ENCODE data around the gene TARS3. TPM values are rescaled to one million over a fixed set of nuclear protein-coding genes. Genes with fewer than 3 reads are reported as not detected.

TARS3 gene
- total RNA-seq, 2 experiments from 2014 or later: 6.7 to 7.1 TPM

- DNase-seq: no peak
- Mint-ChIP-seq H3K36me3 (peaks cover 4% of the 10 kb centered on the region), H3K4me1 (peaks cover 6% of the 10 kb centered on the region), H3K9me3 (no peaks in the 10 kb centered on the region), H3K27ac (no peak overlapping the region), H3K4me3 (no peak overlapping the region), H3K27me3 (no peaks in the 10 kb centered on the region)
Observed at GRCh38 chr15:101615414-101615985, 108.8 kb downstream of the TARS3 start.

GRCh38 chr15:101614761-101615160 lies 109.5 kb downstream of the TARS3 start:
- Mint-ChIP-seq H3K27ac (no peak overlapping the region), H3K36me3 (peaks cover 2% of the 10 kb centered on the region), H3K4me3 (no peak overlapping the region), H3K27me3 (no peaks in the 10 kb centered on the region), H3K9me3 (no peaks in the 10 kb centered on the region), H3K4me1 (peaks cover 2% of the 10 kb centered on the region)
- no peak for DNase-seq

GRCh38 chr15:101614001-101614585 lies 110.2 kb downstream of the TARS3 start:
- no peaks in the 10 kb centered on the region for H3K9me3 Mint-ChIP-seq
- no peak overlapping the region for H3K4me3 Mint-ChIP-seq
- H3K36me3 Mint-ChIP-seq: peaks cover 2% of the 10 kb centered on the region
- no peak overlapping the region for H3K27ac Mint-ChIP-seq
- DNase-seq: no peak
- H3K27me3 Mint-ChIP-seq: no peaks in the 10 kb centered on the region
- H3K4me1 Mint-ChIP-seq: peaks cover 2% of the 10 kb centered on the region

GRCh38 chr15:101613130-101614000 lies 110.9 kb downstream of the TARS3 start:
- no peak for DNase-seq
- peaks cover 2% of the 10 kb centered on the region for H3K4me1 Mint-ChIP-seq
- no peaks in the 10 kb centered on the region for H3K27me3 Mint-ChIP-seq
- H3K36me3 Mint-ChIP-seq: peaks cover 2% of the 10 kb centered on the region
- H3K9me3 Mint-ChIP-seq: no peaks in the 10 kb centered on the region
- H3K4me3 Mint-ChIP-seq: no peak overlapping the region
- H3K27ac Mint-ChIP-seq: no peak overlapping the region

DNA sequence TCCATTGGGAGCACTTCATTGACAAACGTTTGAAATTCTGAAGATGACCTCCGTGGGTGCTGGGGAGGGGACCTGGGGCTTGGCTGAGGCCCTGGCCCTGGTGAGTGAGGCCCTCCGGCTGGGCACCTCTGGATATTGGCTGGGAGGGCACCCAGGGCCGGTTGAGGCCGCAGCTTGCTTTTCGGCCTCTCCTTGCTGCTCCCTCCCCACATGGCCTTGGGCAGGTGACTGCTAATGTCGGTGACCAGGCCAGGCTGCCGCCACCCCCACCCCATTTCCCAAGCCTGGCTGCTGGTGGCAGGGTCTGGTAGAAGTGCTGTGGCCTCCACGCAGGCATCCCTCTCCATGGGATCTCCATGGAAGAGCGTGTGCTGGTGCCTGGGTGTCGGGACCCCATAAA lies 111.6 kb downstream of the TARS3 start:
- no peak overlapping the region for H3K4me3 Mint-ChIP-seq
- peaks cover 2% of the 10 kb centered on the region for H3K4me1 Mint-ChIP-seq
- H3K27ac Mint-ChIP-seq: no peak overlapping the region
- no peak for DNase-seq
- H3K27me3 Mint-ChIP-seq: no peaks in the 10 kb centered on the region
- peaks cover 2% of the 10 kb centered on the region for H3K36me3 Mint-ChIP-seq
- no peaks in the 10 kb centered on the region for H3K9me3 Mint-ChIP-seq

GRCh38 chr15:101611580-101612299 lies 112.5 kb downstream of the TARS3 start:
- no peak overlapping the region for H3K4me3 Mint-ChIP-seq
- no peaks in the 10 kb centered on the region for H3K9me3 Mint-ChIP-seq
- no peaks in the 10 kb centered on the region for H3K36me3 Mint-ChIP-seq
- no peaks in the 10 kb centered on the region for H3K27me3 Mint-ChIP-seq
- DNase-seq: no peak
- peaks cover 2% of the 10 kb centered on the region for H3K4me1 Mint-ChIP-seq
- no peak overlapping the region for H3K27ac Mint-ChIP-seq

DNA sequence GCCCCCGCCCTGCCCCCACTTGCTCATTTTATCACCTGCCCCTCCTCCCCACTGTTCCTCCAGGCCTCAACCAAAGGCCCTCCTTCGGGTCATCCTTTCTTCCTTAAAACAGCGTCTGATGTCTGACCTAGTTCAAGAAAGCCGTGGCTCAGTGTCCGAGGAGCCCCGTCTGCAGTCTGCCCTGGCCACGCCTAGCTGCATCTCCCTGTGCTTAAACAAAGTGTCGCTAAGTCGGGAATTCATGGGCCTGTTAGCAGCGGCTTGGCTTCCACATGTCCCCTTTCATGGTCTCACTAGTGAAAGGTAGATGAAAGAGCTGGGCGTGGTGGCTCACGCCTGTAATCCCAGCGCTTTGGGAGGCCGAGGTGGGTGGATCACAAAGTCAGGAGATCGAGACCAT lies 113.3 kb downstream of the TARS3 start:
- H3K9me3 Mint-ChIP-seq: no peaks in the 10 kb centered on the region
- H3K27me3 Mint-ChIP-seq: no peaks in the 10 kb centered on the region
- no peak for DNase-seq

DNA sequence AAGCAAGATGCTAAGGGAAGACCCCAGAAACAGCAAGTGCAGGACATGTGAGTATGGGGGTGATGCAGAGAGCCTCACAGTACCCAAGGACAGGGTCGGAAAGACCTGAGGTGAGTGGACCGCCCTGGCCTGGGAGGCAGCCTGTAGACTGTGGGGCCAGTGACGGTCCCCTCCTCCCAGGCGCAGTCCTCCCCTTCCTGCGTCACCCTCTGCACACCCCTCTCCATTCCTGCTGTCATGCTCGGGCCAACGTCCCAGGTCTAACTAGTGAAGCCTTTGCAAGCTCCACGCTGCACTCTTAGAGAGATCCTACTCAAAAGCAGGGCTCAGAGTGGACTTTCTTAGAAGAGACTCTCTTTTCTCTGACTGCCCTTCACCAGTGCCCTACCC lies 113.7 kb downstream of the TARS3 start:
- no peak overlapping the region for H3K4me3 Mint-ChIP-seq
- H3K9me3 Mint-ChIP-seq: no peaks in the 10 kb centered on the region
- H3K36me3 Mint-ChIP-seq: no peaks in the 10 kb centered on the region
- H3K4me1 Mint-ChIP-seq: no peaks in the 10 kb centered on the region
- DNase-seq: no peak
- H3K27ac Mint-ChIP-seq: no peak overlapping the region
- H3K27me3 Mint-ChIP-seq: no peaks in the 10 kb centered on the region

More for the DNA sequence above, 113.3 kb downstream of the TARS3 start:
- Mint-ChIP-seq H3K36me3 (no peaks in the 10 kb centered on the region), H3K27ac (no peak overlapping the region), H3K4me3 (no peak overlapping the region), H3K4me1 (no peaks in the 10 kb centered on the region)

GRCh38 chr15:101609742-101610610 lies 114.3 kb downstream of the TARS3 start:
- H3K4me3 Mint-ChIP-seq: no peak overlapping the region
- no peak overlapping the region for H3K27ac Mint-ChIP-seq
- H3K36me3 Mint-ChIP-seq: no peaks in the 10 kb centered on the region
- H3K9me3 Mint-ChIP-seq: no peaks in the 10 kb centered on the region
- peaks cover 2% of the 10 kb centered on the region for H3K27me3 Mint-ChIP-seq
- no peak for DNase-seq
- no peaks in the 10 kb centered on the region for H3K4me1 Mint-ChIP-seq

- Mint-ChIP-seq H3K9me3 (peaks cover 3% of the 10 kb centered on the region), H3K27me3 (peaks cover 9% of the 10 kb centered on the region), H3K4me3 (no peak overlapping the region), H3K27ac (no peak overlapping the region), H3K36me3 (no peaks in the 10 kb centered on the region), H3K4me1 (no peaks in the 10 kb centered on the region)
- DNase-seq: no peak
Observed at GRCh38 chr15:101608201-101608600, 116.1 kb downstream of the TARS3 start.

DNA sequence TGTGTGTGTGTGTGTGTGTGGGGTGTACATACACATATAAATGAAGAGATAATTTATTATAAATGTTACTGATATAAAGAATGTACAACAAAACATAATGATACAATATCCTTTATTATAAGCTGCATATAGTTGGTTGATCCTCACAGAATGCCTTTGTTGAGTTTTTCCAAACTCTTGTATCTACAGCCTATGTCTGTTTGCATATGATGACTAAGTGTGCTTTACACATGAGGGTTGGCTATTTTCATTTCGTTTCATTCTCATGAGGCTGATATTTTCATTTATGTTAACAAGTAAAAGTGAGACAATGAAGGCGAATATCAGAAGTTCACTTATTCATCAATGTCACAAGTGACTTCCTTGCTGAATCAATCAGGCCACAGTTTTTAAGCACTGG lies 117.2 kb downstream of the TARS3 start:
- Mint-ChIP-seq H3K36me3 (no peaks in the 10 kb centered on the region), H3K4me1 (no peaks in the 10 kb centered on the region), H3K27me3 (peaks cover 9% of the 10 kb centered on the region), H3K4me3 (no peak overlapping the region), H3K27ac (no peak overlapping the region), H3K9me3 (peaks cover 3% of the 10 kb centered on the region)
- no peak for DNase-seq

GRCh38 chr15:101604124-101604874 lies 120.0 kb downstream of the TARS3 start:
- no peak for DNase-seq
- Mint-ChIP-seq H3K27ac (no peak overlapping the region), H3K9me3 (peaks cover 3% of the 10 kb centered on the region), H3K4me1 (no peaks in the 10 kb centered on the region), H3K27me3 (peaks cover 23% of the 10 kb centered on the region), H3K4me3 (no peak overlapping the region), H3K36me3 (no peaks in the 10 kb centered on the region)
